DMS114 treated with DMSO at 0.1 percent for 48 hours (cell line): ENCODE results near the gene FRMPD1.
"Not testable (repeated sequence)": the region's sequence is repeated elsewhere in the genome, so short reads cannot be mapped to it uniquely, and the experiment has no call there.

Experiments
- DNase-seq: peaks from one replicate; lab custom pipeline; 2025; ENCODE audit not compliant: unreplicated experiment; lab: John Stamatoyannopoulos, UW

Gene FRMPD1

GRCh38 chr9:37650873-37651768, at the start of gene FRMPD1:
TSS of gene FRMPD1 (plus strand) at chr9:37650954. CDS start at chr9:37692642, 41,688 bp downstream.
- no peak for DNase-seq

GRCh38 chr9:37602061-37602460, 48.7 kb upstream of the FRMPD1 start:
- DNase-seq, result not testable (repeated sequence)

GRCh38 chr9:37602817-37603216, 47.9 kb upstream of the FRMPD1 start:
- no peak for DNase-seq

GRCh38 chr9:37604296-37604695, 46.5 kb upstream of the FRMPD1 start:
- DNase-seq, result no peak

- DNase-seq, result no peak
Observed at GRCh38 chr9:37608250-37608649, 42.5 kb upstream of the FRMPD1 start.

- DNase-seq, result no peak
Observed at GRCh38 chr9:37609735-37610397, 40.9 kb upstream of the FRMPD1 start.

- DNase-seq, result no peak
Observed at GRCh38 chr9:37611014-37611413, 39.7 kb upstream of the FRMPD1 start.

- no peak for DNase-seq
Observed at GRCh38 chr9:37611961-37612360, 38.8 kb upstream of the FRMPD1 start.

GRCh38 chr9:37617161-37617560, 33.6 kb upstream of the FRMPD1 start:
- DNase-seq, result no peak

GRCh38 chr9:37617832-37618231, 32.9 kb upstream of the FRMPD1 start:
- DNase-seq, result no peak

GRCh38 chr9:37618817-37619216, 31.9 kb upstream of the FRMPD1 start:
- DNase-seq, result no peak

- DNase-seq, result no peak
Observed at GRCh38 chr9:37619806-37620205, 30.9 kb upstream of the FRMPD1 start.

- DNase-seq, result no peak
Observed at GRCh38 chr9:37620396-37620795, 30.4 kb upstream of the FRMPD1 start.

GRCh38 chr9:37621273-37622121, 29.3 kb upstream of the FRMPD1 start:
- DNase-seq, result no peak

GRCh38 chr9:37622462-37622861, 28.3 kb upstream of the FRMPD1 start:
- DNase-seq, result no peak

- DNase-seq, result no peak
Observed at GRCh38 chr9:37623267-37623666, 27.5 kb upstream of the FRMPD1 start.

- no peak for DNase-seq
Observed at GRCh38 chr9:37624073-37624472, 26.7 kb upstream of the FRMPD1 start.

GRCh38 chr9:37625036-37625757, 25.6 kb upstream of the FRMPD1 start:
- DNase-seq, result no peak

- no peak for DNase-seq
Observed at GRCh38 chr9:37625758-37626147, 25.0 kb upstream of the FRMPD1 start.

GRCh38 chr9:37626708-37627292, 24.0 kb upstream of the FRMPD1 start:
- no peak for DNase-seq
